ENCODE measurements around the gene NLN. TPM values are rescaled to one million over a fixed set of nuclear protein-coding genes. Genes with fewer than 3 reads are reported as not detected.

NLN gene
- total and polyA plus RNA-seq, 9 of the 15 experiments (the other 6 are each of a cell fraction or from before 2014, with no cell fraction given): 6.9 to 45.2 (median 28.8) TPM

GRCh38 chr5:65722575-65723403 is 784 bp downstream of the NLN start (continued):
- TF ChIP-seq DEAF1 (CRISPR knock-in tag; IDR thresholded peaks at IDR 0.05): no peak
- TF ChIP-seq CHD2 (IDR thresholded peaks at IDR 0.05; ENCODE audit: low read depth, low read length): no peak
- TF ChIP-seq CHCHD3 (CRISPR knock-in tag; IDR thresholded peaks at IDR 0.05): no peak
- TF ChIP-seq POLR2G (IDR thresholded peaks at IDR 0.05; ENCODE audit: low read depth, low read length): no peak
- TF ChIP-seq ASH1L (IDR thresholded peaks at IDR 0.05; ENCODE audit: borderline replicate concordance, low read depth, partially characterized antibody): no peak
- no peak for TF ChIP-seq HINFP (tag; conservative IDR thresholded peaks at IDR 0.05; ENCODE audit: low read depth)
- no peak for TF ChIP-seq KLF10 (CRISPR knock-in tag; IDR thresholded peaks at IDR 0.05)
- TF ChIP-seq PKNOX1 (IDR thresholded peaks at IDR 0.05): 0 out of 2 replicates have a peak, but pooled peaks have one; percentile 22
- no peak for TF ChIP-seq RBM22 (IDR thresholded peaks at IDR 0.05; ENCODE audit: low read depth, low read length, poor library complexity, severe bottlenecking)
- TF ChIP-seq ZZZ3 (IDR thresholded peaks at IDR 0.05): no peak
- no peak for TF ChIP-seq SIRT6 (IDR thresholded peaks at IDR 0.05; ENCODE audit: low read depth, low read length)
- TF ChIP-seq ZNF224 (CRISPR knock-in tag; IDR thresholded peaks at IDR 0.05): no peak
- no peak for TF ChIP-seq ZKSCAN1 (IDR thresholded peaks at IDR 0.05; ENCODE audit: low read depth, low read length)
- peak; percentile 67; the same call in 1 of the 2 replicates for TF ChIP-seq FOXP4 (CRISPR knock-in tag; IDR thresholded peaks at IDR 0.05; ENCODE audit: borderline replicate concordance)
- no peak for TF ChIP-seq JUND (IDR thresholded peaks at IDR 0.05; ENCODE audit: borderline replicate concordance, low read depth, low read length)
- 0 out of 3 replicates have a peak, but pooled peaks have one; percentile 9 for TF ChIP-seq JUND (tag; IDR thresholded peaks at IDR 0.05; ENCODE audit: borderline replicate concordance, low read depth, low read length)
- no peak for TF ChIP-seq LEF1 (IDR thresholded peaks at IDR 0.05)
- TF ChIP-seq PTTG1 (tag; IDR thresholded peaks at IDR 0.05; ENCODE audit: low read depth): no peak
- no peak for TF ChIP-seq NFXL1 (CRISPR knock-in tag; IDR thresholded peaks at IDR 0.05)
- peak; percentile 71; the same call in 1 of the 2 replicates for TF ChIP-seq SPI1 (IDR thresholded peaks at IDR 0.05; ENCODE audit: borderline replicate concordance, low read depth, low read length)
